Left lobe of liver (tissue), 2 donors: ENCODE data around the gene DNAJC17. TPM values are rescaled to one million over a fixed set of nuclear protein-coding genes. Genes with fewer than 3 reads are reported as not detected.

ENCODE experiments used
- ATAC-seq: fragments of 200-7000 bp; cut with Tn5 transposase; one replicate; pipeline ENCODE4 v1.9.1; 2020; ENCODE audit warnings: mild to moderate bottlenecking, moderate library complexity
- DNase-seq: peaks from one replicate; pipeline ENCODE4 v3.0.0-alpha.2; 2020; ENCODE audit warnings: low spot score
- total RNA-seq: library from RNA; stranded (reverse); gene quantifications from one replicate; pipeline ENCODE4 v1.2.1, GENCODE V29; 2021
- donor health status: DM: no; HTN: no; CAD: no; lungs with moderate emphysema.
- donor health status: DM: no; HTN: yes; CAD: no.

The DNAJC17 gene
- total RNA-seq, 1 donor from 2014 or later = 31.3 TPM

- DNase-seq = no peak
Measured at GRCh38 chr15:40768521-40769273, 38.6 kb downstream of the DNAJC17 start.

GRCh38 chr15:40767838-40768500 lies 39.3 kb downstream of the DNAJC17 start:
- ATAC-seq (no peak), DNase-seq (no peak)

More at GRCh38 chr15:40768521-40769273, 38.6 kb downstream of the DNAJC17 start:
- no peak for ATAC-seq

- DNase-seq = no peak
- ATAC-seq = no peak
Measured at GRCh38 chr15:40766906-40767837, 40.1 kb downstream of the DNAJC17 start.

- no peak for ATAC-seq
Measured at GRCh38 chr15:40766194-40766815, 41.0 kb downstream of the DNAJC17 start.

DNA sequence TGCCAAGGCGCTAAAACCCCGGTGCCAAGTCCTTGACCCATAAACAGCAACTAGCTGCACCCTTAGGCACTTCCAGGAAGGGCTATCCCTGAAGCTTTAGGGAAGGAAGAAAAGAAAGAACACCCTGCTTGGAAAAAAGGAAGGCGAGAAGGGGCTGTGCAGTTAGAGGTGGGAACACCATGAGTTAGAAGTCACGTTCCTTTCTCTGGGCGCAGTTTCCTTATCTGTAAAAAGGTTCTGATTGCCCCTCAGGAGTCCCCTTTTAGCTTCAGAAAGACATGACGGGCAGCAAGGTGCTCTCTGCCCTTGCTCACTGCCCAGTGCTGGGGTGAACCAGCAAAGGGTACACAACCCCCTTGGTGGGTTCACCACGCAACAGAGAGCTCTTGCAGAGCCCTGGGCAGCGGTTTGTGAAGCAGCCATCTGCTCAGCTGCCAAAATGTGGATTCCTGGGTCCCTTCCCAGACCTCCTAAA lies 42.6 kb downstream of the DNAJC17 start:
- ATAC-seq = peak; percentile 2
- DNase-seq = no peak

More at GRCh38 chr15:40766194-40766815, 41.0 kb downstream of the DNAJC17 start:
- no peak for DNase-seq

DNA sequence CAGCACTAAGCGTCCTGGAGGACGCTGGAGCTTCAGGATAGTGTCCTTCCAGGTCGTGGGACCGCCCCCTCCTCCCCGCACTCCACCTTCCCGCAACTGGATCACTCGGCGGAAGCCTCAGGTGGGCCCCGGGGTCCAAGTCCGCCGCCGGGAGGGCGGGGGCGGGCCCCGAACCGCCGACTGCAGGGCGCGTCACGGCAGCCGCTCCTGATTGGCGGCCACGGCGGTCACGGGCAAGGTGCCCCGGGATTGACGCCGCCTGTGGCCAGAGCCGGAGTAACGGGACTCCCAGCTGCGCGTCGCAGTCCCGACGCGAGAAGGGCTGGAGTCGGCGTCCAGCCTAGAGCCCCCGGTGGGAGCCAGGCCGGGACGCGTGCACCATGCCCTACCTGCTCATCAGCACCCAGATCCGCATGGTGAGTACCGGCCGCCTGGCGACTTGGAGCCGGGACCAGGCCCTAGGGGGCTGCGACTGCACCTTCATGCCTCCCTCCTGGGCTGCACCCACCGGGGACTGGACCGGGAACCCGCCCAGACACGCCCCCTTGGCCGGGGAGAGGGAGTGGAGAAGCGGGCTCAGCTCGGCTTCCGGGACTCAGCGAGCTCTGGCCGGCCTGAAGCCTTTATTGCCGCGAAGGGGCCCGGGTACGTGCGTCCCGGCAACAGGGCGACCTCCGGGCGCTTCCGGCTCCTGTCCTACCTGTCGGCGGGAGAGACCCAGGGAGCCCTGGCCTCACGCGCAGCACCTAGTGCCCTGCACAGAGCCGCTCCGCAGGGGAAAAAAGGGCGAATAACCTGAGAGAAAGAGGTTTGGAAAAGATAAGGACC lies 43.3 kb downstream of the DNAJC17 start, which contains the start of gene GCHFR:
Gene GCHFR, plus strand, starts transcription at position 268 of the 828 bp plus-strand sequence. Its CDS starts 113 bp downstream, at position 381.
- ATAC-seq = peak; percentile 79

DNA sequence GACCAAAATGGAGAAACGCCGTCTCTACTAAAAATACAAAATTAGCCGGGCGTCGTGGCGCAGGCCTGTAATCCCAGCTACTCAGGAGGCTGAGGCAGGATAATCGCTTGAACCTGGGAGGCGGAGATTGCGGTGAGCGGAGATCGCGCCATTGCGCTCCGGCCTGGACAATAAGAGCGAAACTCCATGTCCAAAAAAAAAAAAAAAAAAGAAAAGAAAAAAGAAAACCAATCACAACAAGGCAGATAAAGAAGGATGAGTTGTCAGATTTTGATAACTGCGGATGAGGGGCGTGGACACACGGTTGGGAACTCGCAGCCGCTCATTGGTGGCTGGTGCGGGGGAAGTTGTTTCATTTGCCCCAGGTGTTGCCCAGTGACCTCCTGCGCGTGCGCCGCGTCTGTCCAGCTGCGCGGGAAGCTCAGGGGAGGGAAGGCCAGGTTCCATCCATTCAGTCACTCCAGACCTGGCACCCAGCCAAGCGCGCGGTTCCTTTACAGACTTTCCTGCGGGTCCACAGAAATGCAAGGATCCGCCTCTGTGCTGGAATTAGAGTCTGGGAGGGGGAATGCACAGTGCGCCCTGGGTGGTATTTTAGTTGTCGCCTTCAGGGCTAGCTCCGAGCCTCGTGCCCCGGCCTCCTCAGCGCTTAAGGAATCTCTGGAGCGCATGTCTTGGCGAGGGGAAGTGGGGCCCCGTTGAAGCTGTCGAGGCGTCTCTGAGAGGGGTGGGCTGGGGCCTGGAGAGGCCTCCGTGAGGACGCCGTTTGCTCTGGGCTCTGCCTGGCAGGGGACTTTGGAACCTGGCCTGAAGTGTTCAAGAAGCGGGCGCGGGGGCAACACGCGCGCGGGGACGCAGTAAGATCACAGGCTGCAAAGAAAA lies 44.1 kb downstream of the DNAJC17 start:
- peak; percentile 52 for ATAC-seq

More for the DNA sequence above, 43.3 kb downstream of the DNAJC17 start, which contains the start of gene GCHFR:
- DNase-seq = peak; percentile 93

GRCh38 chr15:40759961-40760360 lies 47.3 kb downstream of the DNAJC17 start:
- no peak for ATAC-seq
- DNase-seq = no peak

More for the DNA sequence above, 44.1 kb downstream of the DNAJC17 start:
- DNase-seq = peak; percentile 93

GRCh38 chr15:40756938-40757337 lies 50.3 kb downstream of the DNAJC17 start:
- DNase-seq = no peak

DNA sequence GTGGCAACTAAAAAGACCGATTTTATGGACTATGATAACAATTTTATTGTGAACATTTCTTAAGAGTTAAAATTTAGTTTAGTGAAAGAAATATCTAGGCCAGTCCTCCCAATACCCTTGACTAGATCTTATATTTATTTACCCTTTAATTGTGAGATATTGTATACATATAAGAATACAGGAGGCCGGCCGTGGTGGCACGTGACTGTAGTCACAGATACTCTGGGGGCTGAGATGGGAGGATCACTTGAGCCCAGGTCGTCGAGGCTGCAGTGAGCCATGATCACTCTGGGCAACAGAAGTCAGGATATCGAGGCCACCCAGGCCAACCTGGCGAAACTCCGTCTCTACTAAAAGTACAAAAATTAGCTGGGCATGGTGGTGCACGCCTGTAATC lies 51.5 kb downstream of the DNAJC17 start:
- DNase-seq = no peak
- no peak for ATAC-seq

More at GRCh38 chr15:40756938-40757337, 50.3 kb downstream of the DNAJC17 start:
- ATAC-seq = no peak

DNA sequence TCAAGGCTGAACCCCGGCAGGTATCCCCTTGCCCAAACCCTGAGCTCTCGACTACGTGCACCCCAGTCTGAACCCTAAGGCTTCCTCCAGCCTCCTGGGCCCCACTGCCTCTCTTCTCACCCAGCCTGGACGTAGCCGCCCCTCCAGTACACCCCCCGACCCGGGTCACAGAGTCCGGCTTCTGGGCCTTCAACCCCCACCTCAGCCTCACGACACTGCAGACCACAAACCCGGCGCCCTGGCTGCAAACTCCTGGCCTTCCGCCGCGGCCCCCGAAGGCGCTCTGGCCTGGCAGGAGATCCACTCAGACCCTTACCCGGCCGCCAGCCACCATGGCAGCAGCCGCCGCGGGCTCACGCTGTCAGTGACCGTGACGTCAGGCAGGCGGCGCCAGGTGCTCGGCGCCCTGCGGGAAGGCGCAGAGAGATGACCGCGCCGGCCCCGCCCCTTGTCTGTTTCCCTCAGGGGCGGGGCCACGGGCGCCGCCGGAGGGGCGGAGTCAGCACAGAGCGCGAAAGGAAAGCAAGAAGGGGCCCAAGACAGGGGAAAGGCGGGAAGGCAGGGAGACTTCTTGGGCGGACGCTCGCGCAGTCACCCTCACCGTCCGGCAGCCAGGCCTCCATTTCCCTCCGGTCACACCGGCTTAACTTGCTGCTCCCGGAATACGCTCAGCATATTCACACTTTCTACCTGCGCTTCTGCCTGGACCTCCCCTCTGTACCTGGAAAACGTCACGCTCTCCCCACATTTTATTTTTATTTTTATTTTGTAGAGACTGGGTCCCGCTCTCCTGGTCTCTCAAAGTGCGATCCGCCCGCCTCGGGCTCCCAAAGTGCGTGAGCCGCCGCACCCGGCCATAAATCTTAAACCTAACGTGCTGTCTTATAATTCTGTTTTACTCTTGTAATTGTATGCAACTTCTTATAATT lies 52.1 kb downstream of the DNAJC17 start, which contains the start of gene RMDN3:
Gene RMDN3, minus strand, starts transcription at position 372 of the 929 bp plus-strand sequence. CDS start 471 bp downstream, outside the sequence.
- DNase-seq = peak; percentile 92
- ATAC-seq = peak; percentile 97

DNA sequence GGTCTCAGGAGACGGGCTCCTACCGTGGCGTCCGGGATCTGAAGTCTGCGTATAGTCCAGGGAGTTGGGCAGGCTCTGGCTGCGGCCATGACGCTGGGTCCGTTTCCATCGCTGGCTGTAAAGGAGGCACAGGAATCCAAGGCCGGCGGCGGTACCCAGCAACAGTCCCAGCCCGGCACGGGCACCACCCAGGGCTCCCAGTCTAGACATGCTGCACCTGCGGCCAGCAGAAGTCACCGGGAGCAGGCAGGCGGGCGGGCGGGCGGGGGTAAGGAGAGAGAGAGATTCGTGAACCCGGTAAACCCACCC lies 52.7 kb downstream of the DNAJC17 start:
- DNase-seq (no peak), ATAC-seq (peak; percentile 68)

GRCh38 chr15:40751745-40752144 lies 55.5 kb downstream of the DNAJC17 start:
- ATAC-seq (no peak), DNase-seq (no peak)

- no peak for ATAC-seq
- no peak for DNase-seq
Measured at GRCh38 chr15:40750885-40751284, 56.4 kb downstream of the DNAJC17 start.

DNA sequence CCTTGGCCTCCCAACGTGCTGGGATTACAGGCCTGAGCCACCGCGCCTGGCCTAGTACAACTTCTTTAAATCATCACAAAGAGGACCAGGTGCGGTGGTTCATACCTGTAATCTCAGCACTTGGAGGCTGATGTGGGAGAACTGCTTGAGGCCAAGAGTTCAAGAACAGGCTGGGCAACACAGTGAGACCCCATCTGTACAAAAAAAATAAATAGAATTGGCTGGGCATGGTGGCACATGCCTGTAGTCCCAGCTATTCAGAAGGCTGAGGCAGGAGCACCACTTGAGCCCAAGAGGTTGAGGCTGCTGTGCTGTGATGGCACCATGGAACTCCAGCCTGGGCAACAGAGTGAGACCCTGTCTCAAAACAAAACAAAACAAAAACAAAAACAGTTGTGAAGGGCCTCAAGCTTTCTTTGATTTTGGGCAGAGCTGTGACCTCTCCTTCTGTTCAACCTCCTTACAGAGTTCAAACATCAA lies 58.1 kb downstream of the DNAJC17 start:
- no peak for ATAC-seq
- DNase-seq = no peak

DNA sequence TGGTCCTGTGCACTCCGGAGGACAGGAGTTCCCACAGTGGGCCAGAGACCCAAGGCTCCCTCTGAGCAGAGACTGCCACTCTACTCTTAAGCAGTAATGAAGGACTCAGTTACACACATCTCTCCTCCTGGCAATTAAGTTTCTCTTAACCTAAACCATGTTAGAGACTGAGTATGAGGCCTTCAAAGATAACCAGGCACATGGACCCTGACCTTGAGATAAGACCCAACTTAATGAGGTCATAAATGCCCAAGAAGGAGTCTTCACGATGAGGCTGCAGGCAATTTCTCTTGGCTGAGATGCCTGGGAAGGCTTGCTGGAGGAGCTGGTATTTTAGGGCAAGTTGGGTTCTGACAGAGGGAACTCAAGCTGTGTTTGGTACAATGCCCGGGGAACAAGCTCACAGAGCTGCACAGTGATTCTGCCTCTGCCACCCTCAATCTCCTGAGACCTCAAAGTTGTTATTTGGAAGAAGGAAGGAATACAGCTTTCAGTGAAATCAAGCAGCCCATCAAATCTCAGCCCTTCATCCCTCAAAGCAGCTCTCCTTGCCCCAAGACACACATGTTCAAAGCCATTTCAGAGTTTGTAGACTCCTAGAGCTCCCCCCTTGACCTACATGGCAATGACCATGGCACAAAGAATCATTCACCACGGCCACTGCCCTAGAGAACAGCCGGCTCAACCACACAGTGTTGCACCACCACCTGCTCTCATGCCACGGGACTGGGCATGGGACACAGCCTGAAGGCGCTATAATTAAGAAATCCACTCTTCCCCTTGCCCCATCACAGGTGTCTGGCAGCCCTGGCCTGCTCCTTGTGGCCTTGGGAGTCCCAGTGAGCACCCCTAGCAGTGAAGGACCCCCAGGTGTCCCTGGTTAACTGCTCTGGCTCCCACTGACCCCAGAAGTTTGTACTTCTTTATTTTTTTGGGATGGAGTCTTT lies 59.3 kb downstream of the DNAJC17 start:
- ATAC-seq = no peak

More for the DNA sequence above, 59.3 kb downstream of the DNAJC17 start:
- DNase-seq = no peak
